Measurements from ENCODE around the gene MSRB1. TPM values are rescaled to one million over a fixed set of nuclear protein-coding genes. Genes with fewer than 3 reads are reported as not detected.
"Not testable (repeated sequence)": the region's sequence is repeated elsewhere in the genome, so short reads cannot be mapped to it uniquely, and the experiment has no call there.

The MSRB1 gene
- total RNA-seq, 1 donor from 2014 or later = 11.7 TPM

DNA sequence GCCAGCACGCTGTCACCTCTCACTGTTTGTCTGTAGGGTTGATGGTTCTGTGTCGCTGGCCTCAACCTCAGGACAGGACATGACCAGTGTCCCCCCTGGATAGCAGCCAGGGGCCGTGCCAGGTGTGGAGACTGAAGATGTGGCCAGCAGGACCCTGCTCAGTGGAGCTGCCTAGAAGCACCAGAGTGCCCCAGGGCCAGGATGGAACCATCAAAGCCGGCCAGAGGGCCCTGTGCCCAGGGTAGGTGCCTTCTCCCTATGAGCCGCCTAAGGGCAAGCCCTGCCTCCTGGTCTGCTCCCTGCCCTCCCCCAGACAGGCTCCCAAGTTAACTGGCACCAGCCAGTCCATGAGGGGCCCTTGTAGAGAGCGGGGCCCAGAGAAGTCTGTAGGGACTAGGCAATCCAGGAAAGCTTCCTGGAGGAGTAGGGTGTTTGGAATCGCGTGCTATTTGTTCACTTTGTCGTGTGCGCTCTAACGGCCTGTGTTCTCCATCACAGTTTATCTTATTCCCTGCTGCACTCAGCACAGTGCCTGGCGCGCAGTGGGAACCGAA lies 15.8 kb upstream of the MSRB1 start:
- H3K4me3 ChIP-seq (ENCODE audit: low read depth, low read length) = no peak overlapping the region
- TF ChIP-seq, protein P1, sequence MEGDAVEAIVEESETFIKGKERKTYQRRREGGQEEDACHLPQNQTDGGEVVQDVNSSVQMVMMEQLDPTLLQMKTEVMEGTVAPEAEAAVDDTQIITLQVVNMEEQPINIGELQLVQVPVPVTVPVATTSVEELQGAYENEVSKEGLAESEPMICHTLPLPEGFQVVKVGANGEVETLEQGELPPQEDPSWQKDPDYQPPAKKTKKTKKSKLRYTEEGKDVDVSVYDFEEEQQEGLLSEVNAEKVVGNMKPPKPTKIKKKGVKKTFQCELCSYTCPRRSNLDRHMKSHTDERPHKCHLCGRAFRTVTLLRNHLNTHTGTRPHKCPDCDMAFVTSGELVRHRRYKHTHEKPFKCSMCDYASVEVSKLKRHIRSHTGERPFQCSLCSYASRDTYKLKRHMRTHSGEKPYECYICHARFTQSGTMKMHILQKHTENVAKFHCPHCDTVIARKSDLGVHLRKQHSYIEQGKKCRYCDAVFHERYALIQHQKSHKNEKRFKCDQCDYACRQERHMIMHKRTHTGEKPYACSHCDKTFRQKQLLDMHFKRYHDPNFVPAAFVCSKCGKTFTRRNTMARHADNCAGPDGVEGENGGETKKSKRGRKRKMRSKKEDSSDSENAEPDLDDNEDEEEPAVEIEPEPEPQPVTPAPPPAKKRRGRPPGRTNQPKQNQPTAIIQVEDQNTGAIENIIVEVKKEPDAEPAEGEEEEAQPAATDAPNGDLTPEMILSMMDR (IDR thresholded peaks at IDR 0.05; ENCODE audit: insufficient read depth, low read length, poor library complexity, severe bottlenecking) = no peak
- DNase-seq (ENCODE audit: low read depth) = no peak
- H3K36me3 ChIP-seq (ENCODE audit: control insufficient read depth, insufficient read depth, low read length) = peaks cover under 1% of the 10 kb centered on the region
- no peaks in the 10 kb centered on the region for H3K27me3 ChIP-seq (ENCODE audit: control insufficient read depth, insufficient read depth, low read length)

DNA sequence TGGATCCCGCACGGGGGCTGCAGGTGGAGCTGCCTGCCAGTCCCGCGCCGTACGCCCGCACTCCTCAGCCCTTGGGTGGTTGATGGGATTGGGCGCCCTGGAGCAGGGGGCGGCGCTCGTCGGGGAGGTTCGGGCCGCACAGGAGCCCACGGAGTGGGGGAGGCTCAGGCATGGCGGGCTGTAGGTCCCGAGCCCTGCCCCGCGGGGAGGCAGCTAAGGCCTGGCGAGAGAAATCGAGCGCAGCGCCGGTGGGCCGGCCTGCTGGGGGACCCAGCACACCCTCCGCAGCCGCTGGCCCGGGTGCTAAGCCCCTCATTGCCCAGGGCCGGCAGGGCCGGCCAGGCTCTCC lies 15.1 kb upstream of the MSRB1 start:
- DNase-seq (ENCODE audit: low read depth); H3K36me3 ChIP-seq (ENCODE audit: control insufficient read depth, insufficient read depth, low read length); H3K4me3 ChIP-seq (ENCODE audit: low read depth, low read length); H3K27me3 ChIP-seq (ENCODE audit: control insufficient read depth, insufficient read depth, low read length): not testable (repeated sequence)

DNA sequence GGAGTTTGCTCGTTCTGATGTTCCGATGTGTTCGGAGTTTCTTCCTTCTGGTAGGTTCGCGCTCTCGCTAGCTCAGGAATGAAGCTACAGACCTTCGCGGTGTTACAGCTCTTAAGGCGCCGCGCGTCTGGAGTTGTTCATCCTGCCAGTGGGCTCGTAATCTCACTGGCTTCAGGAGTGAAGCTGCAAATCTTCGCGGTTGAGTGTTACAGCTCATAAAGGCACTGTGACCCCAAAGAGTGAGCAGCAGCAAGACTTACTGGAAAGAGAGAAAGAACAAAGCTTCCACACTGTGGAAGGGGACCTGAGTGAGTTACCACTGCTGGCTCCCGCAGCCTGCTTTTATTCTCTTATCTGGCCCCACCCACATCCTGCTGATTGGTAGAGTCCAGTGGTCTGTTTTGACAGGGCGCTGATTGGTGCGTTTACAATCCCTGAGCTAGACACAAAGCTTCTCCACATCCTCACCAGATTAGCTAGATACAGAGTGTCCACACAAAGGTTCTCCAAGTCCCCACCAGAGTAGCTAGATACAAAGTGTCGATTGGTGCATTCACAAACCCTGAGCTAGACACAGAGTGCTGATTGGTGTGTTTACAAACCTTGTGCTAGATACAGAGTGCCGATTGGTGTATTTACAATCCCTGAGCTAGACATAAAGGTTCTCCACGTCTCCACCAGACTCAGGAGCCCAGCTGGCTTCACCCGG lies 14.6 kb upstream of the MSRB1 start:
- not testable (repeated sequence) for H3K4me3 ChIP-seq (ENCODE audit: low read depth, low read length); H3K27me3 ChIP-seq (ENCODE audit: control insufficient read depth, insufficient read depth, low read length); DNase-seq (ENCODE audit: low read depth); H3K36me3 ChIP-seq (ENCODE audit: control insufficient read depth, insufficient read depth, low read length)

DNA sequence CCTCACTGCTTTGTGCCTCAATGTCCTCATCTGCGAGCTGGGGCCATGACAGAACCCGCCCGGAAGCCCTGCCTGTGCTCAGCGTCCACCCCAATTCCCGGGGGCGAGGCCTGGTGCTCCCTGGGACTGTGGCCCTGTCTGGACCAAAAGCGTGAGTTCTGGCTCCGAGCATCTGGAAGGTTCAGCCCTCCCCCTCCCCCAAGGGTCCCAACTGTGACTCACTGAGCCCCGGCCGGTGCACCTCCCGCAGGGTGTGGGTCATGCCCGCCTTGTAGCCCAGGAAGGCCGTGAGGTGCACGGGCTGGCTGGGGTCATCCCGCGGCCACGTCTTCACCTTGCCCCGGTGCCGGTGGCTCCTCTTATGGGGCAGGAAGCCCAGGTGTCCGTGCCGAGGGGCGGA lies 10.7 kb upstream of the MSRB1 start:
- Histone ChIP-seq H3K4me3 (ENCODE audit: low read depth, low read length) (no peak overlapping the region), H3K27me3 (ENCODE audit: control insufficient read depth, insufficient read depth, low read length) (no peaks in the 10 kb centered on the region), H3K36me3 (ENCODE audit: control insufficient read depth, insufficient read depth, low read length) (no peaks in the 10 kb centered on the region)
- DNase-seq (ENCODE audit: low read depth) = no peak
- TF ChIP-seq, protein P1 (IDR thresholded peaks at IDR 0.05; ENCODE audit: insufficient read depth, low read length, poor library complexity, severe bottlenecking) = no peak

DNA sequence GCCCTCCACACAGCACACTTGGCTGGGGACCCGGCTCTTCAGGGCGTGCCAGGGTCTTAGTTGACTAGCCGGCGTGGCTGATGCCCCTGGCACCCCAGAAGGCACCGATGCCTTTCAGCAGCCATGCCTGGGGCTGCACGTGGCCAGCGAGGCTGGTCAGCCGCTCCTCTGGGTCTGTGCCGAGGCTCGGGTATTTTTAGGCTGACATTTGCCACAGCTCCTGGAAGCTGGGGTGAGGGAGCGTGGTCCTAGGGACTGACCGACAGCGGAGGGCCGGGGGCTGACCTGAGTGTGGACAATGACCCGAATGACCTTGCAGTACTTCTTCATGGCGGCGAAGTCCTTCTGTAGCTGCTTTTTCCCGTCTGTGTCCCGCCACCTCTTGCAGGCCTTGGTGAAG lies 7.6 kb upstream of the MSRB1 start:
- Histone ChIP-seq H3K27me3 (ENCODE audit: control insufficient read depth, insufficient read depth, low read length) (peaks cover 2% of the 10 kb centered on the region), H3K4me3 (ENCODE audit: low read depth, low read length) (no peak overlapping the region), H3K36me3 (ENCODE audit: control insufficient read depth, insufficient read depth, low read length) (no peaks in the 10 kb centered on the region)
- DNase-seq (ENCODE audit: low read depth) = no peak
- TF ChIP-seq, protein P1 (IDR thresholded peaks at IDR 0.05; ENCODE audit: insufficient read depth, low read length, poor library complexity, severe bottlenecking) = no peak

DNA sequence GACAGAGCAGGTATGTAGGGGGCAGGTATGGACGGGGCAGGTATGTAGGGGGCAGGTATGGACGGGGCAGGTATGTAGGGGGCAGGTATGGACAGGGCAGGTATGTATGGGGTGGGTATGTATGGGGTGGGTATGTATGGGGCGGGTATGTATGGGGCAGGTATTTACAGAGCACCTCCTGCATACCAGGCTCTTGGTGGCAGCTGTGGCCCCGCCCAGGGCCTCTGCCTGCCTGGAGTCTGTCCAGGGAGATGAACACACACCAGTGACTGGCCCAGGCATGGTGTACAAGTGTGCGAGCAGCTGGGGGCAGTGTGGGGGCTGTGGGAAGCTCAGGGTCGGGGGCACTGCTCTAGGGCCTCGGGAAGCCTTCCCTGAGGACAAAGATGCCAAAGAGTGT lies 7.0 kb upstream of the MSRB1 start:
- Histone ChIP-seq H3K4me3 (ENCODE audit: low read depth, low read length) (no peak overlapping the region), H3K36me3 (ENCODE audit: control insufficient read depth, insufficient read depth, low read length) (no peaks in the 10 kb centered on the region), H3K27me3 (ENCODE audit: control insufficient read depth, insufficient read depth, low read length) (peaks cover 2% of the 10 kb centered on the region)
- no peak for DNase-seq (ENCODE audit: low read depth)
- TF ChIP-seq, protein P1 (IDR thresholded peaks at IDR 0.05; ENCODE audit: insufficient read depth, low read length, poor library complexity, severe bottlenecking) = no peak

DNA sequence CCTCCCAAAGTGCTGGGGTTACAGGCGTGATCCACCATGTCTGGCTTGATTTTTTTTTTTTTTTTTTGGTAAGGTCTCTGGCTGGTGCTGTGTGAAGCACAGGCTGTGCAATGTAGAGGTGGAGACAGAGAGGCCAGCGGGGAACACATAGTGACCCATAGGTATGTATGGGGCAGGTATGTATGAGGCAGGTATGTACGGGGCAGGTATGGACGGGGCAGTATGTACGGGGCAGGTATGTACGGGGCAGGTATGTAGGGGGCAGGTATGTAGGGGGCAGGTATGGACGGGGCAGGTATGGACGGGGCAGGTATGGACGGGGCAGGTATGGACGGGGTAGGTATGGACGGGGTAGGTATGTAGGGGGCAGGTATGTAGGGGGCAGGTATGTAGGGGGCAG lies 6.5 kb upstream of the MSRB1 start:
- Histone ChIP-seq H3K36me3 (ENCODE audit: control insufficient read depth, insufficient read depth, low read length) (no peaks in the 10 kb centered on the region), H3K27me3 (ENCODE audit: control insufficient read depth, insufficient read depth, low read length) (peaks cover 2% of the 10 kb centered on the region), H3K4me3 (ENCODE audit: low read depth, low read length) (no peak overlapping the region)
- TF ChIP-seq, protein P1 (IDR thresholded peaks at IDR 0.05; ENCODE audit: insufficient read depth, low read length, poor library complexity, severe bottlenecking) = no peak
- DNase-seq (ENCODE audit: low read depth) = no peak
